ENCODE data around the gene THAP11. TPM values are rescaled to one million over a fixed set of nuclear protein-coding genes. Genes with fewer than 3 reads are reported as not detected.

THAP11 gene
- 10 to 100 TPM; 21.5 to 24.7 TPM for total RNA-seq
- 10 to 100 TPM; 18.0 to 18.6 TPM for polyA plus RNA-seq
- long read RNA-seq, donor 1, transcript THAP11-201 (1 exons, 2,114 nt), result major isoform, 51 of 51 reads
- long read RNA-seq, donor 1, partial matches to known transcripts, result 0 of 51 reads
- long read RNA-seq, donor 1, other reads (novel, unspliced or antisense), result 0 of 51 reads
- long read RNA-seq, donor 2, transcript THAP11-201 (1 exons, 2,114 nt), result major isoform, 40 of 42 reads
- long read RNA-seq, donor 2, partial matches to known transcripts, result 0 of 42 reads
- long read RNA-seq, donor 2, other reads (novel, unspliced or antisense), result 2 of 42 reads

GRCh38 chr16:67841816-67842508, at the start of gene THAP11:
Gene THAP11 (plus strand): TSS chr16:67842320. CDS start chr16:67842555, 235 bp downstream.
- 0 to 1% methylated on average over 83 of the region's 83 CpGs for WGBS, 2 donors
- H3K9me3 ChIP-seq (ENCODE audit: control insufficient read depth, low read length), result no peaks in the 10 kb centered on the region
- H3K4me3 ChIP-seq (ENCODE audit: low read length in 2 of 2), result peak within 1 kb of the TSS; percentile 50 to 81

GRCh38 chr16:67796099-67796718, 45.9 kb upstream of the THAP11 start:
- Histone ChIP-seq H3K27me3 (ENCODE audit: control insufficient read depth in 1 of 2, insufficient read depth in 2 of 2, low read length in 1 of 2) (no peaks in the 10 kb centered on the region), H3K36me3 (ENCODE audit: control insufficient read depth in 1 of 2, insufficient read depth in 2 of 2, low read length in 1 of 2) (no peaks in the 10 kb centered on the region), H3K27ac (ENCODE audit: low read depth in 1 of 2, low read length in 2 of 2) (no peak overlapping the region), H3K4me3 (ENCODE audit: low read length in 2 of 2) (no peak overlapping the region), H3K9me3 (ENCODE audit: control insufficient read depth, low read length) (no peaks in the 10 kb centered on the region), H3K4me1 (ENCODE audit: control insufficient read depth in 1 of 2, insufficient read depth in 2 of 2, low read length in 2 of 2) (no peaks in the 10 kb centered on the region)
- no peak for ATAC-seq (ENCODE audit: low FRiP score)
- 98% methylated on average over 5 of the region's 5 CpGs for WGBS, 2 donors
- DNase-seq, result no peak
- intact Hi-C loops (cut with DNase I), result no loop called here

More at GRCh38 chr16:67841816-67842508, at the start of gene THAP11:
- no peaks in the 10 kb centered on the region for H3K27me3 ChIP-seq (ENCODE audit: control insufficient read depth in 1 of 2, insufficient read depth in 2 of 2, low read length in 1 of 2)
- H3K36me3 ChIP-seq (ENCODE audit: control insufficient read depth in 1 of 2, insufficient read depth in 2 of 2, low read length in 1 of 2), result no peaks in the 10 kb centered on the region
- peak within 1 kb of the TSS in 1 of 2 donors; percentile 97 for H3K27ac ChIP-seq (ENCODE audit: low read depth in 1 of 2, low read length in 2 of 2)
- peaks cover 0 to 2% of the 10 kb centered on the region in 2 donors for H3K4me1 ChIP-seq (ENCODE audit: control insufficient read depth in 1 of 2, insufficient read depth in 2 of 2, low read length in 2 of 2)
- intact Hi-C loops (cut with DNase I), result loop anchor here (2.0 to 5.0 kb wide), 3 partner anchors 35 to 51 kb away; partner anchors contain the start of genes NRN1L (in 1 of the 2), PSKH1 (in 1 of the 2), RANBP10 (in 1 of the 2) and TSNAXIP1 (in 1 of the 2)
- DNase-seq, result peak; percentile 96 to 97
- ATAC-seq (ENCODE audit: low FRiP score), result peak; percentile 92

- no peak overlapping the region for H3K27ac ChIP-seq (ENCODE audit: low read depth in 1 of 2, low read length in 2 of 2)
These were observed 41.7 kb upstream of the THAP11 start for GRCh38 chr16:67800338-67800926.

GRCh38 chr16:67801241-67801640, 40.9 kb upstream of the THAP11 start:
- 83 to 90% methylated on average over 1 of the region's 1 CpG for WGBS, 2 donors
- H3K27ac ChIP-seq (ENCODE audit: low read depth in 1 of 2, low read length in 2 of 2), result no peak overlapping the region
- intact Hi-C loops (cut with DNase I), result no loop called here

More at GRCh38 chr16:67800338-67800926, 41.7 kb upstream of the THAP11 start:
- intact Hi-C loops (cut with DNase I), result no loop called here
- WGBS, 2 donors, result 86 to 88% methylated on average over 7 of the region's 7 CpGs
- Histone ChIP-seq H3K27me3 (ENCODE audit: control insufficient read depth in 1 of 2, insufficient read depth in 2 of 2, low read length in 1 of 2) (no peaks in the 10 kb centered on the region), H3K4me1 (ENCODE audit: control insufficient read depth in 1 of 2, insufficient read depth in 2 of 2, low read length in 2 of 2) (no peaks in the 10 kb centered on the region), H3K4me3 (ENCODE audit: low read length in 2 of 2) (no peak overlapping the region), H3K36me3 (ENCODE audit: control insufficient read depth in 1 of 2, insufficient read depth in 2 of 2, low read length in 1 of 2) (no peaks in the 10 kb centered on the region), H3K9me3 (ENCODE audit: control insufficient read depth, low read length) (no peaks in the 10 kb centered on the region)
- ATAC-seq (ENCODE audit: low FRiP score) (no peak), DNase-seq (no peak)

GRCh38 chr16:67801883-67802282, 40.2 kb upstream of the THAP11 start:
- no peak for ATAC-seq (ENCODE audit: low FRiP score)
- WGBS, 2 donors, result 94% methylated on average over 2 of the region's 2 CpGs
- Histone ChIP-seq H3K9me3 (ENCODE audit: control insufficient read depth, low read length) (no peaks in the 10 kb centered on the region), H3K27me3 (ENCODE audit: control insufficient read depth in 1 of 2, insufficient read depth in 2 of 2, low read length in 1 of 2) (no peaks in the 10 kb centered on the region), H3K27ac (ENCODE audit: low read depth in 1 of 2, low read length in 2 of 2) (no peak overlapping the region), H3K4me3 (ENCODE audit: low read length in 2 of 2) (no peak overlapping the region), H3K4me1 (ENCODE audit: control insufficient read depth in 1 of 2, insufficient read depth in 2 of 2, low read length in 2 of 2) (no peaks in the 10 kb centered on the region), H3K36me3 (ENCODE audit: control insufficient read depth in 1 of 2, insufficient read depth in 2 of 2, low read length in 1 of 2) (no peaks in the 10 kb centered on the region)
- intact Hi-C loops (cut with DNase I), result no loop called here
- no peak for DNase-seq

More at GRCh38 chr16:67801241-67801640, 40.9 kb upstream of the THAP11 start:
- ATAC-seq (ENCODE audit: low FRiP score) (no peak), DNase-seq (no peak)
- H3K27me3 ChIP-seq (ENCODE audit: control insufficient read depth in 1 of 2, insufficient read depth in 2 of 2, low read length in 1 of 2), result no peaks in the 10 kb centered on the region
- H3K4me1 ChIP-seq (ENCODE audit: control insufficient read depth in 1 of 2, insufficient read depth in 2 of 2, low read length in 2 of 2), result no peaks in the 10 kb centered on the region
- H3K9me3 ChIP-seq (ENCODE audit: control insufficient read depth, low read length), result no peaks in the 10 kb centered on the region
- no peaks in the 10 kb centered on the region for H3K36me3 ChIP-seq (ENCODE audit: control insufficient read depth in 1 of 2, insufficient read depth in 2 of 2, low read length in 1 of 2)
- H3K4me3 ChIP-seq (ENCODE audit: low read length in 2 of 2), result no peak overlapping the region

- intact Hi-C loops (cut with DNase I), result no loop called here
- Histone ChIP-seq H3K4me1 (ENCODE audit: control insufficient read depth in 1 of 2, insufficient read depth in 2 of 2, low read length in 2 of 2) (no peaks in the 10 kb centered on the region), H3K36me3 (ENCODE audit: control insufficient read depth in 1 of 2, insufficient read depth in 2 of 2, low read length in 1 of 2) (no peaks in the 10 kb centered on the region), H3K27me3 (ENCODE audit: control insufficient read depth in 1 of 2, insufficient read depth in 2 of 2, low read length in 1 of 2) (no peaks in the 10 kb centered on the region), H3K9me3 (ENCODE audit: control insufficient read depth, low read length) (no peaks in the 10 kb centered on the region), H3K27ac (ENCODE audit: low read depth in 1 of 2, low read length in 2 of 2) (no peak overlapping the region), H3K4me3 (ENCODE audit: low read length in 2 of 2) (no peak overlapping the region)
- WGBS, 2 donors, result 91 to 94% methylated on average over 3 of the region's 3 CpGs
- DNase-seq, result no peak
- no peak for ATAC-seq (ENCODE audit: low FRiP score)
These were observed 38.2 kb upstream of the THAP11 start for GRCh38 chr16:67803894-67804293.

- DNase-seq (no peak), ATAC-seq (ENCODE audit: low FRiP score) (no peak)
- intact Hi-C loops (cut with DNase I), result loop anchor here in 1 of 2 donors (5.0 kb wide), 1 partner anchor 37 kb away; the partner anchor contains the start of gene THAP11
- no peaks in the 10 kb centered on the region for H3K4me1 ChIP-seq (ENCODE audit: control insufficient read depth in 1 of 2, insufficient read depth in 2 of 2, low read length in 2 of 2)
- no peak overlapping the region for H3K27ac ChIP-seq (ENCODE audit: low read depth in 1 of 2, low read length in 2 of 2)
- 84 to 89% methylated on average over 4 of the region's 4 CpGs for WGBS, 2 donors
- H3K27me3 ChIP-seq (ENCODE audit: control insufficient read depth in 1 of 2, insufficient read depth in 2 of 2, low read length in 1 of 2), result no peaks in the 10 kb centered on the region
- H3K4me3 ChIP-seq (ENCODE audit: low read length in 2 of 2), result no peak overlapping the region
- H3K9me3 ChIP-seq (ENCODE audit: control insufficient read depth, low read length), result no peaks in the 10 kb centered on the region
- H3K36me3 ChIP-seq (ENCODE audit: control insufficient read depth in 1 of 2, insufficient read depth in 2 of 2, low read length in 1 of 2), result no peaks in the 10 kb centered on the region
These were observed 37.1 kb upstream of the THAP11 start for GRCh38 chr16:67804853-67805542.

Data from aorta (tissue), 5 donors.